Stimulated activated naive B cell treated with anti-CD40 and anti-IgM and Interleukin-4, amounts not matched to agents 10 μg/mL and 1 μg/mL and 100 μg/mL, for 72 hours (primary cell): ENCODE data around the gene MGST3.
"Not testable (repeated sequence)": the region's sequence is repeated elsewhere in the genome, so short reads cannot be mapped to it uniquely, and the experiment has no call there.

Experiments used
- ATAC-seq, 2 donors: fragments of 150-1000 bp; cut with Tn5 transposase; replicated peaks; 2 replicates each; pipeline ENCODE4 v1.10.0; 2021; ENCODE audit warnings: moderate library complexity in 1 of 2
- DNase-seq: peaks from one replicate; pipeline ENCODE4 v3.0.0; 2021
- H3K27ac Mint-ChIP-seq: one replicate; pipeline ENCODE4 v1.8.0; 2022; ENCODE audit warnings: mild to moderate bottlenecking, mixed read lengths
- H3K27me3 Mint-ChIP-seq, 2 donors: one replicate each; pipeline ENCODE4 v1.8.0; 2022; ENCODE audit warnings: mixed read lengths in 2 of 2
- H3K36me3 Mint-ChIP-seq, 2 donors: one replicate each; pipeline ENCODE4 v1.8.0; 2022; ENCODE audit warnings: mixed read lengths in 2 of 2, mild to moderate bottlenecking in 1 of 2
- H3K4me1 Mint-ChIP-seq, 2 donors: one replicate each; pipeline ENCODE4 v1.8.0; 2022; ENCODE audit warnings: mixed read lengths in 2 of 2, mild to moderate bottlenecking in 1 of 2
- H3K4me3 Mint-ChIP-seq, 2 donors: one replicate each; pipeline ENCODE4 v1.8.0; 2022; ENCODE audit warnings: mild to moderate bottlenecking in 2 of 2, mixed read lengths in 2 of 2, moderate library complexity in 1 of 2
- H3K9me3 Mint-ChIP-seq, 2 donors: one replicate each; pipeline ENCODE4 v1.8.0; 2022; ENCODE audit warnings: mixed read lengths in 2 of 2, mild to moderate bottlenecking in 1 of 2

MGST3 gene

GRCh38 chr1:165683848-165684485, 52.9 kb downstream of the MGST3 start:
- Mint-ChIP-seq H3K36me3 (peaks cover 48 to 72% of the 10 kb centered on the region in 2 donors), H3K27ac (no peak overlapping the region)

GRCh38 chr1:165686121-165686970, 55.3 kb downstream of the MGST3 start:
- H3K36me3 Mint-ChIP-seq, result peaks cover 39 to 63% of the 10 kb centered on the region in 2 donors
- H3K9me3 Mint-ChIP-seq, result peaks cover 2 to 5% of the 10 kb centered on the region in 2 donors
- ATAC-seq (peak; percentile 90 to 92), DNase-seq (no peak)
- peak overlapping the region; percentile 89 for H3K27ac Mint-ChIP-seq
- peaks cover 23 to 55% of the 10 kb centered on the region in 2 donors for H3K4me1 Mint-ChIP-seq
- peak overlapping the region; percentile 58 to 65 for H3K4me3 Mint-ChIP-seq
- no peaks in the 10 kb centered on the region for H3K27me3 Mint-ChIP-seq

More at GRCh38 chr1:165683848-165684485, 52.9 kb downstream of the MGST3 start:
- Mint-ChIP-seq H3K4me3 (no peak overlapping the region), H3K27me3 (no peaks in the 10 kb centered on the region), H3K9me3 (peaks cover 2 to 5% of the 10 kb centered on the region in 2 donors), H3K4me1 (peaks cover 20 to 46% of the 10 kb centered on the region in 2 donors)
- DNase-seq (no peak), ATAC-seq (no peak)

- Mint-ChIP-seq H3K9me3 (peaks cover 2 to 5% of the 10 kb centered on the region in 2 donors), H3K4me1 (peaks cover 23 to 62% of the 10 kb centered on the region in 2 donors)
These were observed 56.0 kb downstream of the MGST3 start for GRCh38 chr1:165686971-165687433.

GRCh38 chr1:165688046-165688445, 57.0 kb downstream of the MGST3 start:
- no peak for DNase-seq
- no peak for ATAC-seq
- Mint-ChIP-seq H3K9me3 (peaks cover 2 to 5% of the 10 kb centered on the region in 2 donors), H3K4me1 (peaks cover 23 to 65% of the 10 kb centered on the region in 2 donors), H3K27ac (peak overlapping the region; percentile 39), H3K27me3 (no peaks in the 10 kb centered on the region), H3K4me3 (no peak overlapping the region), H3K36me3 (peaks cover 37 to 57% of the 10 kb centered on the region in 2 donors)

More at GRCh38 chr1:165686971-165687433, 56.0 kb downstream of the MGST3 start:
- Mint-ChIP-seq H3K27me3 (no peaks in the 10 kb centered on the region), H3K27ac (peak overlapping the region; percentile 44), H3K36me3 (peaks cover 39 to 62% of the 10 kb centered on the region in 2 donors), H3K4me3 (peak overlapping the region; percentile 34 to 58)
- no peak for DNase-seq
- peak; percentile 60 to 70 for ATAC-seq

GRCh38 chr1:165695031-165695430, 64.0 kb downstream of the MGST3 start:
- peaks cover 23 to 27% of the 10 kb centered on the region in 2 donors for H3K36me3 Mint-ChIP-seq
- H3K4me1 Mint-ChIP-seq, result peaks cover 13 to 32% of the 10 kb centered on the region in 2 donors

GRCh38 chr1:165696625-165697100, 65.6 kb downstream of the MGST3 start:
- peak overlapping the region; percentile 4 to 36 for H3K4me3 Mint-ChIP-seq
- peaks cover 11 to 23% of the 10 kb centered on the region in 2 donors for H3K4me1 Mint-ChIP-seq
- H3K36me3 Mint-ChIP-seq, result peaks cover 16 to 19% of the 10 kb centered on the region in 2 donors
- H3K9me3 Mint-ChIP-seq, result no peaks in the 10 kb centered on the region
- no peak overlapping the region for H3K27ac Mint-ChIP-seq
- ATAC-seq (no peak), DNase-seq (no peak)
- no peaks in the 10 kb centered on the region for H3K27me3 Mint-ChIP-seq

More at GRCh38 chr1:165695031-165695430, 64.0 kb downstream of the MGST3 start:
- ATAC-seq, result no peak
- no peak overlapping the region for H3K4me3 Mint-ChIP-seq
- no peak for DNase-seq
- H3K27me3 Mint-ChIP-seq, result no peaks in the 10 kb centered on the region
- H3K27ac Mint-ChIP-seq, result no peak overlapping the region
- no peaks in the 10 kb centered on the region for H3K9me3 Mint-ChIP-seq

- no peak for ATAC-seq
- DNase-seq, result no peak
- Mint-ChIP-seq H3K27me3 (no peaks in the 10 kb centered on the region), H3K36me3 (peaks cover 8 to 12% of the 10 kb centered on the region in 2 donors), H3K27ac (peak overlapping the region; percentile 98), H3K9me3 (no peaks in the 10 kb centered on the region), H3K4me3 (peak overlapping the region; percentile 97 to 100), H3K4me1 (peaks cover 11 to 17% of the 10 kb centered on the region in 2 donors)
These were observed 66.5 kb downstream of the MGST3 start for GRCh38 chr1:165697491-165697880.

GRCh38 chr1:165697881-165698760, 67.1 kb downstream of the MGST3 start, which contains the start of gene ALDH9A1:
Gene ALDH9A1 (minus strand): TSS chr1:165698562. CDS start chr1:165698558, 4 bp downstream.
- Mint-ChIP-seq H3K27me3 (no peaks in the 10 kb centered on the region), H3K27ac (peak within 1 kb of the TSS; percentile 98), H3K4me1 (peaks cover 11 to 17% of the 10 kb centered on the region in 2 donors), H3K9me3 (no peaks in the 10 kb centered on the region), H3K36me3 (peaks cover 7 to 9% of the 10 kb centered on the region in 2 donors), H3K4me3 (peak within 1 kb of the TSS; percentile 97 to 100)
- ATAC-seq, result peak; percentile 92 to 96
- DNase-seq, result peak; percentile 84

- DNase-seq (no peak), ATAC-seq (no peak)
- H3K9me3 Mint-ChIP-seq, result no peaks in the 10 kb centered on the region
- H3K36me3 Mint-ChIP-seq, result peaks cover 1 to 5% of the 10 kb centered on the region in 2 donors
- peak overlapping the region; percentile 98 for H3K27ac Mint-ChIP-seq
- no peaks in the 10 kb centered on the region for H3K27me3 Mint-ChIP-seq
- peaks cover 11 to 17% of the 10 kb centered on the region in 2 donors for H3K4me1 Mint-ChIP-seq
- H3K4me3 Mint-ChIP-seq, result peak overlapping the region; percentile 97 to 100
These were observed 67.7 kb downstream of the MGST3 start for GRCh38 chr1:165698761-165699052.

GRCh38 chr1:165699577-165699976, 68.5 kb downstream of the MGST3 start:
- Mint-ChIP-seq H3K9me3 (no peaks in the 10 kb centered on the region), H3K36me3 (peaks cover 0 to 4% of the 10 kb centered on the region in 2 donors), H3K27me3 (no peaks in the 10 kb centered on the region), H3K4me3 (peak overlapping the region in 1 of 2 donors; percentile 100), H3K4me1 (peaks cover 11 to 17% of the 10 kb centered on the region in 2 donors), H3K27ac (no peak overlapping the region)
- DNase-seq (no peak), ATAC-seq (no peak)

- H3K27me3 Mint-ChIP-seq, H3K9me3 Mint-ChIP-seq, H3K4me1 Mint-ChIP-seq, H3K27ac Mint-ChIP-seq, H3K4me3 Mint-ChIP-seq, DNase-seq, H3K36me3 Mint-ChIP-seq, ATAC-seq: not testable (repeated sequence)
These were observed 70.9 kb downstream of the MGST3 start for GRCh38 chr1:165701922-165702321.

GRCh38 chr1:165703648-165704047, 72.6 kb downstream of the MGST3 start:
- Mint-ChIP-seq H3K4me3 (no peak overlapping the region), H3K9me3 (no peaks in the 10 kb centered on the region), H3K27ac (no peak overlapping the region), H3K27me3 (peaks cover 16% of the 10 kb centered on the region in 2 donors), H3K36me3 (no peaks in the 10 kb centered on the region), H3K4me1 (peaks cover 0 to 2% of the 10 kb centered on the region in 2 donors)
- ATAC-seq (no peak), DNase-seq (no peak)
